Smooth muscle cell (in vitro differentiated cells): ENCODE data around the gene RPLP2. TPM values are rescaled to one million over a fixed set of nuclear protein-coding genes. Genes with fewer than 3 reads are reported as not detected.

Experiments
- DNase-seq: peaks from one replicate; lab custom pipeline; 2025; ENCODE audit not compliant: unreplicated experiment; lab: John Stamatoyannopoulos, UW
- H2AFZ ChIP-seq: fragments of 200-600 bp; sonication (generic); 2 replicates; pipeline ENCODE4 v1.6.0; 2016; ENCODE audit warnings: antibody characterized with exemption, low read depth, mild to moderate bottlenecking
- H3F3A ChIP-seq: fragments of 200-600 bp; sonication (generic); 2 replicates; pipeline ENCODE4 v1.6.0; 2017; ENCODE audit warnings: antibody characterized with exemption, low read depth
- H3K27ac ChIP-seq: fragments of 200-600 bp; sonication (generic); 2 replicates; pipeline ENCODE4 v1.5.1; 2016; ENCODE audit warnings: low read depth, mild to moderate bottlenecking
- H3K27me3 ChIP-seq: fragments of 200-600 bp; sonication (generic); 2 replicates; pipeline ENCODE4 v1.6.1; 2016; ENCODE audit warnings: low read depth, mild to moderate bottlenecking
- H3K36me3 ChIP-seq: fragments of 200-600 bp; sonication (generic); 2 replicates; pipeline ENCODE4 v1.5.1; 2016; ENCODE audit warnings: low read depth
- H3K4me1 ChIP-seq: fragments of 200-600 bp; sonication (generic); 2 replicates; pipeline ENCODE4 v1.5.1; 2016; ENCODE audit warnings: low read depth
- H3K4me2 ChIP-seq: fragments of 200-600 bp; sonication (generic); 2 replicates; pipeline ENCODE4 v1.6.0; 2016; ENCODE audit warnings: mild to moderate bottlenecking
- H3K4me3 ChIP-seq: fragments of 200-600 bp; sonication (generic); 2 replicates; pipeline ENCODE4 v1.5.1; 2016; ENCODE audit warnings: mild to moderate bottlenecking
- H3K79me2 ChIP-seq: fragments of 200-600 bp; sonication (generic); 2 replicates; pipeline ENCODE4 v1.6.0; 2016; ENCODE audit warnings: low read depth, mild to moderate bottlenecking
- H3K9ac ChIP-seq: fragments of 200-600 bp; sonication (generic); 2 replicates; pipeline ENCODE4 v1.6.0; 2016; ENCODE audit warnings: low read depth
- H3K9me3 ChIP-seq: fragments of 200-600 bp; sonication (generic); replicated peaks from 2 replicates; pipeline ENCODE4 v1.5.1; 2016; ENCODE audit warnings: low read depth
- H4K20me1 ChIP-seq: fragments of 200-600 bp; sonication (generic); 2 replicates; pipeline ENCODE4 v1.6.0; 2016; ENCODE audit warnings: low read depth
- WGBS: methylation state at CpG from one replicate; pipeline ENCODE4 v1.1.7; 2016; ENCODE audit warnings: low lambda C conversion rate; 5-methylcytosine and 5-hydroxymethylcytosine counted together
- polyA plus RNA-seq: library from polyadenylated mRNA; unstranded; fragments of >200 nt; fragmentation: Nextera tagmentation; extraction: Ambion mirVana; gene quantifications from 2 replicates; pipeline ENCODE4 v1.2.1, GENCODE V29; 2016
- total RNA-seq: library from RNA; depleted of rRNA; stranded (reverse); fragments of >200 nt; gene quantifications from 2 replicates; pipeline ENCODE4 v1.2.3, GENCODE V29; 2014
- TF ChIP-seq, protein P1 (sequence below): fragments of 200-600 bp; sonication (generic); IDR thresholded peaks from 2 replicates; pipeline ENCODE4 v1.5.1; 2017; ENCODE audit warnings: borderline replicate concordance, mild to moderate bottlenecking, antibody characterized with exemption; ENCODE audit not compliant: insufficient read depth, poor library complexity, severe bottlenecking

Gene RPLP2
- total and polyA plus RNA-seq, 2 experiments from 2014 or later: 472 to 622 TPM

GRCh38 chr11:811446-812245 is 1.9 kb downstream of the RPLP2 start:
- Histone ChIP-seq H3K36me3 (no peaks in the 10 kb centered on the region), H3K4me1 (peaks cover 15% of the 10 kb centered on the region), H3K9ac (peak overlapping the region; percentile 98), H4K20me1 (peaks cover 35% of the 10 kb centered on the region), H3K79me2 (peaks cover 38% of the 10 kb centered on the region), H2AFZ (no peak overlapping the region), H3F3A (peaks cover 11% of the 10 kb centered on the region), H3K27ac (peak overlapping the region; percentile 98), H3K27me3 (no peaks in the 10 kb centered on the region), H3K4me2 (peak overlapping the region; percentile 99), H3K9me3 (no peaks in the 10 kb centered on the region), H3K4me3 (no peak overlapping the region)
- DNase-seq: no peak
- WGBS: 84% methylated on average over 14 of the region's 14 CpGs
- TF ChIP-seq, protein P1, sequence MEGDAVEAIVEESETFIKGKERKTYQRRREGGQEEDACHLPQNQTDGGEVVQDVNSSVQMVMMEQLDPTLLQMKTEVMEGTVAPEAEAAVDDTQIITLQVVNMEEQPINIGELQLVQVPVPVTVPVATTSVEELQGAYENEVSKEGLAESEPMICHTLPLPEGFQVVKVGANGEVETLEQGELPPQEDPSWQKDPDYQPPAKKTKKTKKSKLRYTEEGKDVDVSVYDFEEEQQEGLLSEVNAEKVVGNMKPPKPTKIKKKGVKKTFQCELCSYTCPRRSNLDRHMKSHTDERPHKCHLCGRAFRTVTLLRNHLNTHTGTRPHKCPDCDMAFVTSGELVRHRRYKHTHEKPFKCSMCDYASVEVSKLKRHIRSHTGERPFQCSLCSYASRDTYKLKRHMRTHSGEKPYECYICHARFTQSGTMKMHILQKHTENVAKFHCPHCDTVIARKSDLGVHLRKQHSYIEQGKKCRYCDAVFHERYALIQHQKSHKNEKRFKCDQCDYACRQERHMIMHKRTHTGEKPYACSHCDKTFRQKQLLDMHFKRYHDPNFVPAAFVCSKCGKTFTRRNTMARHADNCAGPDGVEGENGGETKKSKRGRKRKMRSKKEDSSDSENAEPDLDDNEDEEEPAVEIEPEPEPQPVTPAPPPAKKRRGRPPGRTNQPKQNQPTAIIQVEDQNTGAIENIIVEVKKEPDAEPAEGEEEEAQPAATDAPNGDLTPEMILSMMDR: no peak

- DNase-seq: no peak
- Histone ChIP-seq H3K27me3 (no peaks in the 10 kb centered on the region), H3K4me2 (no peak overlapping the region), H3K27ac (no peak overlapping the region), H3K9me3 (no peaks in the 10 kb centered on the region), H3K9ac (no peak overlapping the region), H3K4me3 (no peak overlapping the region), H3F3A (peaks cover 11% of the 10 kb centered on the region), H3K79me2 (peaks cover 38% of the 10 kb centered on the region), H2AFZ (no peak overlapping the region), H4K20me1 (peaks cover 35% of the 10 kb centered on the region), H3K4me1 (peaks cover 15% of the 10 kb centered on the region), H3K36me3 (no peaks in the 10 kb centered on the region)
- TF ChIP-seq, protein P1: no peak
- WGBS: 95% methylated on average over 3 of the region's 3 CpGs
These were observed 2.6 kb downstream of the RPLP2 start for GRCh38 chr11:812390-812789.

GRCh38 chr11:813072-813455 is 3.3 kb downstream of the RPLP2 start:
- Histone ChIP-seq H3K4me2 (no peak overlapping the region), H3K4me1 (peaks cover 15% of the 10 kb centered on the region), H3K4me3 (no peak overlapping the region), H3K9ac (no peak overlapping the region), H3K36me3 (no peaks in the 10 kb centered on the region), H3F3A (peaks cover 11% of the 10 kb centered on the region), H3K27me3 (no peaks in the 10 kb centered on the region), H3K79me2 (peaks cover 31% of the 10 kb centered on the region), H3K9me3 (no peaks in the 10 kb centered on the region), H4K20me1 (peaks cover 35% of the 10 kb centered on the region), H3K27ac (no peak overlapping the region), H2AFZ (no peak overlapping the region)
- TF ChIP-seq, protein P1: no peak
- WGBS: 100% methylated on average over 6 of the region's 6 CpGs
- no peak for DNase-seq
